Measurements from ENCODE around the gene KIN.

The KIN gene

GRCh38 chr10:7787857-7788638 lies at the start of gene KIN, which contains the start of gene ATP5F1C:
TSS of gene KIN (minus strand) at chr10:7787993. CDS start at chr10:7787933, 60 bp downstream.
TSS of gene ATP5F1C (plus strand) at chr10:7788177. CDS start at chr10:7788208, 31 bp downstream.
- DNase-seq (ENCODE audit: extremely low read depth, insufficient read length), result peak; percentile 98
- Histone ChIP-seq H3K4me3 (replicated peaks; ENCODE audit: low read depth, low read length) (peak within 1 kb of the TSS; percentile 87), H3K27me3 (replicated peaks; ENCODE audit: control insufficient read depth, insufficient read depth, low read length) (no peaks in the 10 kb centered on the region), H3K36me3 (ENCODE audit: control insufficient read depth, insufficient read depth, low read length) (peaks cover 2% of the 10 kb centered on the region)
- TF ChIP-seq CTCF (IDR thresholded peaks at IDR 0.05; ENCODE audit: insufficient read depth, low read length, poor library complexity, severe bottlenecking), result no peak

GRCh38 chr10:7836571-7836970 lies 48.8 kb upstream of the KIN start:
- Histone ChIP-seq H3K27me3 (replicated peaks; ENCODE audit: control insufficient read depth, insufficient read depth, low read length) (no peaks in the 10 kb centered on the region), H3K4me3 (replicated peaks; ENCODE audit: low read depth, low read length) (no peak overlapping the region), H3K36me3 (ENCODE audit: control insufficient read depth, insufficient read depth, low read length) (no peaks in the 10 kb centered on the region)
- TF ChIP-seq CTCF (IDR thresholded peaks at IDR 0.05; ENCODE audit: insufficient read depth, low read length, poor library complexity, severe bottlenecking), result no peak
- no peak for DNase-seq (ENCODE audit: extremely low read depth, insufficient read length)

- no peak for TF ChIP-seq CTCF (IDR thresholded peaks at IDR 0.05; ENCODE audit: insufficient read depth, low read length, poor library complexity, severe bottlenecking)
- H3K4me3 ChIP-seq (replicated peaks; ENCODE audit: low read depth, low read length), result no peak overlapping the region
- H3K36me3 ChIP-seq (ENCODE audit: control insufficient read depth, insufficient read depth, low read length), result no peaks in the 10 kb centered on the region
- no peak for DNase-seq (ENCODE audit: extremely low read depth, insufficient read length)
- H3K27me3 ChIP-seq (replicated peaks; ENCODE audit: control insufficient read depth, insufficient read depth, low read length), result no peaks in the 10 kb centered on the region
These were observed 46.5 kb upstream of the KIN start for GRCh38 chr10:7834262-7834661.

GRCh38 chr10:7833210-7833609 lies 45.4 kb upstream of the KIN start:
- no peak for DNase-seq (ENCODE audit: extremely low read depth, insufficient read length)
- Histone ChIP-seq H3K36me3 (ENCODE audit: control insufficient read depth, insufficient read depth, low read length) (no peaks in the 10 kb centered on the region), H3K27me3 (replicated peaks; ENCODE audit: control insufficient read depth, insufficient read depth, low read length) (no peaks in the 10 kb centered on the region), H3K4me3 (replicated peaks; ENCODE audit: low read depth, low read length) (no peak overlapping the region)
- no peak for TF ChIP-seq CTCF (IDR thresholded peaks at IDR 0.05; ENCODE audit: insufficient read depth, low read length, poor library complexity, severe bottlenecking)

GRCh38 chr10:7832060-7832459 lies 44.3 kb upstream of the KIN start:
- no peaks in the 10 kb centered on the region for H3K27me3 ChIP-seq (replicated peaks; ENCODE audit: control insufficient read depth, insufficient read depth, low read length)
- H3K4me3 ChIP-seq (replicated peaks; ENCODE audit: low read depth, low read length), result no peak overlapping the region
- no peak for DNase-seq (ENCODE audit: extremely low read depth, insufficient read length)
- no peaks in the 10 kb centered on the region for H3K36me3 ChIP-seq (ENCODE audit: control insufficient read depth, insufficient read depth, low read length)
- TF ChIP-seq CTCF (IDR thresholded peaks at IDR 0.05; ENCODE audit: insufficient read depth, low read length, poor library complexity, severe bottlenecking), result no peak
